GM20000 (cell line): ENCODE measurements around the gene DES.

ENCODE experiments used
- DNase-seq: peaks from one replicate; pipeline ENCODE4 v3.0.0; 2012; ENCODE audit warnings: low spot score
- TF ChIP-seq, protein P1 (sequence below): IDR thresholded peaks from 2 replicates; pipeline ENCODE4 v1.5.1; 2012; ENCODE audit warnings: mild to moderate bottlenecking, control low read depth; ENCODE audit errors: extremely low read depth, missing control alignments

DES gene

DNA sequence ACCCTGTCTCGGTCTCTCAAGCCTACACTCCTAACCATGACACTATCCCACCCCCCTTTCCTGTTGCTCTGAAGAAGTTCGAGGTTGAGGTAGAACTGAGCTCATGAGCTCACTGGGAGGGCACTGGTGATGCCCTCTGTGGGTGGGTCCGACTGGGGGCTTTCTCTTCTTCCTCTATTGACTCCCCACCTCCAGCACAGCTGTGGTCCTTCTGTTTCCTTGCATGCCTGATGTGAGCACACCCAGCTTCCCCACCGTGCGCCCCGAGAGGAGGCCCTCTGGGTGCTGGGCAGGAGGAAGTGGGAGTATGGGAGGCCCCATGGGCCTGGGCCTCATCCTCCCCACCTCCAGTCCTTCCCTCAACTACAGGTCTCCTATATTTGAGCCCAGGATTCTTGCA is 37.4 kb downstream of the DES start:
- TF ChIP-seq, protein P1, sequence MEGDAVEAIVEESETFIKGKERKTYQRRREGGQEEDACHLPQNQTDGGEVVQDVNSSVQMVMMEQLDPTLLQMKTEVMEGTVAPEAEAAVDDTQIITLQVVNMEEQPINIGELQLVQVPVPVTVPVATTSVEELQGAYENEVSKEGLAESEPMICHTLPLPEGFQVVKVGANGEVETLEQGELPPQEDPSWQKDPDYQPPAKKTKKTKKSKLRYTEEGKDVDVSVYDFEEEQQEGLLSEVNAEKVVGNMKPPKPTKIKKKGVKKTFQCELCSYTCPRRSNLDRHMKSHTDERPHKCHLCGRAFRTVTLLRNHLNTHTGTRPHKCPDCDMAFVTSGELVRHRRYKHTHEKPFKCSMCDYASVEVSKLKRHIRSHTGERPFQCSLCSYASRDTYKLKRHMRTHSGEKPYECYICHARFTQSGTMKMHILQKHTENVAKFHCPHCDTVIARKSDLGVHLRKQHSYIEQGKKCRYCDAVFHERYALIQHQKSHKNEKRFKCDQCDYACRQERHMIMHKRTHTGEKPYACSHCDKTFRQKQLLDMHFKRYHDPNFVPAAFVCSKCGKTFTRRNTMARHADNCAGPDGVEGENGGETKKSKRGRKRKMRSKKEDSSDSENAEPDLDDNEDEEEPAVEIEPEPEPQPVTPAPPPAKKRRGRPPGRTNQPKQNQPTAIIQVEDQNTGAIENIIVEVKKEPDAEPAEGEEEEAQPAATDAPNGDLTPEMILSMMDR, result no peak
- no peak for DNase-seq

DNA sequence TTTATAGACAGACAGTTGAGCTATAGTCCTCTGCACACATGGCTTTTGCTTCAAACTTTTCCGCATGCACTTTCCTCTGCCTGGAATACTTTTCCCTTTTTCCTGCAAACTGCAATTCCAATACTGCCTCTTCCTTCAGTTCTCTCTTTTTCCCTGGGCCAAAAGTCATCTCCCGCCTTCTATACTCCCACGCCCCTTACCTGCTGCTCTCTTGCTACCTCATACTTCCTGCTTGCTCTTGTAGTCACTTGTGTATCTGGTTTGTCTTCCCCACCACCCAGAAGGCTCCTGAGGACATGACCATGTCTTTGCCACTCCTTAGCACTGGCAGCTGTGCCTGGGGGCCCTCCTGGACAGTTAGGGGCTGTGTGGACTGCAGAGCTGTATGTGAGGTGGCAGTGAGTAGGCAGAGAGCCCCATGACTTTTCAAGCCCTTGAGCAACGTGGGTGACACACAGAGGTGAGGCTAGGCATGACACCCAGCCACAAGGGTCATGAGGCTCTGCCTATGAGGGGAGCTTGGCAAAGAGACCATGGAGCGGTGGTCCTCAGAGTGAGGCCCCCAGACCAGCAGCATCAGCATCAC is 39.7 kb downstream of the DES start:
- no peak for DNase-seq
- TF ChIP-seq, protein P1, result no peak

DNA sequence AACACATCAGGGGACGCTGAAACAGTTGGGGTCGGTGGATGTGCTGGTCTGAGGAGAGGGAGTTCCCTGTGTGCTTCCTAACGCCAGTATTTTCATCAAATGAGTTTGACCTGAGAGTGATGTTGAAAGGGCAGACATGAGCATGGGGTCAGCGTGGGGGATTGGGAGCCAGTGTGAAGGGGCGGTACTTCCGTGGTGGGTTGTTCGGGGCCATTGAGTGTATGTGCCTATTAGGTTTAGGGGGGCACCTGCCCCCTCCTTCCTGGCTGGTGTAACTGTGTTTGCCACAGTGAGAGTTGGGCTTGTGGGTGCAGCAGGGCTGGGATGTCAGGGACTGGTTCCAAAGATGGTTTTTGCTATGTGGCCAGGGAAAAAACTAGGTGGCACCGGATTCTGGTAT is 40.8 kb downstream of the DES start:
- TF ChIP-seq, protein P1, result no peak
- DNase-seq, result no peak

DNA sequence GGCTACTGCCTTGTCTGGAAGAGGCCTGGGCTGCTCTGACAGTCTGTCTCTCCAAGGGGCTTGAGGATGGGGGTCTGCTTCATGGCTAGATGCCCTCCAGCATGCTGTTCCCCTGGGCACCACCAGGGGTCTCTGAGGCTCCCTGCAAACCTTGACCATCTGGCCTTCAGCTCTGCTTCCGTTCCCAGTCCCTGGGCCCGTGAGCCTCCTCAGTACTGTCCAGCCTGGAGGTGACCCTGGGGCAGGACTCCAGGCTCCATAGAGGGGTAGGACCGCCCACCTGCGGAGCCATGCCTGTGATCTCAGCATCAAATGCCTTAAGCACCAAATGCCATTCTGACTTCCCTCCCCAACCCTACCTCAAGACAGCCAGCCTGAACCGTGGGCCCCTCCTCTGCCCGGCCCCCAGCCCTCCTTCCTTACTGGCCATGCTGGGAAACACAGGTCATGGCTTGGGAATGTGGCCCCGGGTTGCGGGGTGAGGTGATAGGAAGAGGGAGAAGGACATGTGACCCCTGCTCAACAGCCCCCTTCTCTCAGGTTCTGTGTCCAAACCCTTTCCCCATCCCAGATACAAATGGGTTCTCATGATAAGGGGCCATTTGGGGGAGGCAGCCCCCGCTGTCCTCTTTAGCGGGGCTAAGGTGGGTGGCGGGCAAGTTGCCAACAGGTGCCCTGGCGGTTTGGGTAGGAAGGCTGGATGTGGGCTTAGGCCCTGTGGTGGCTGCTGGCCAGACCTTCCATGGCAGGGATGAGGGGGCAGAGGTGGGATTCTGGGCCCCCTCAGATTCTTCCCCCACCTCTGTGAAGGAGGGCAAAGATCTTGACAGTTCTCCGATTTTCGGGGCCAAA is 41.5 kb downstream of the DES start:
- DNase-seq, result peak; percentile 88

DNA sequence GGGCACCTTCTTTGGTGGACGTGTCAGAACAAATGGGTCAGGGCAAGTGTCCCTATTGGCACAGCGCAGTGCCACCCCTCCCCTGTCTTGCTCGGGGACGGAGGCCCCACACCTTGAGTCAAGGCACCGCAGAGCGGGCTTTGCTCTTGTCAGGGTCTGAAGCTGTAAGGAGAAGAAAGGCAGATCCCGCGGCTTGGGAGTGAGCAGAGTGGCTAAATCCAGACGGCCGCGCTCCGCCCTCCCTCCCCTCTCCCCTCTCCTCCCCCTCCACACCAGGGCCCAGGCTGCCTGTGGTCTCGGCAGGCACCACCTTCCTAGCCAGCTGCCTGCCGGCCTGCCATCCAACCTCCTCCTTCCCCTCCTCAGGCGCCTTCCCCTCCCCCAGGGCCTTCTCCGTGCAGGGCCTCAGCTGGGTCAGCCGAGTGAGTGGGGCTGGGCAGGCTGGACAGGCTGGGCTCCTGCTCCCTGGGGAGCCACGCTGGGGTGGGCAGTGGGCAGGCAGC is 42.3 kb downstream of the DES start:
- TF ChIP-seq, protein P1, result no peak
- DNase-seq, result no peak

More for the DNA sequence above, 41.5 kb downstream of the DES start:
- TF ChIP-seq, protein P1, result peak; percentile 86

DNA sequence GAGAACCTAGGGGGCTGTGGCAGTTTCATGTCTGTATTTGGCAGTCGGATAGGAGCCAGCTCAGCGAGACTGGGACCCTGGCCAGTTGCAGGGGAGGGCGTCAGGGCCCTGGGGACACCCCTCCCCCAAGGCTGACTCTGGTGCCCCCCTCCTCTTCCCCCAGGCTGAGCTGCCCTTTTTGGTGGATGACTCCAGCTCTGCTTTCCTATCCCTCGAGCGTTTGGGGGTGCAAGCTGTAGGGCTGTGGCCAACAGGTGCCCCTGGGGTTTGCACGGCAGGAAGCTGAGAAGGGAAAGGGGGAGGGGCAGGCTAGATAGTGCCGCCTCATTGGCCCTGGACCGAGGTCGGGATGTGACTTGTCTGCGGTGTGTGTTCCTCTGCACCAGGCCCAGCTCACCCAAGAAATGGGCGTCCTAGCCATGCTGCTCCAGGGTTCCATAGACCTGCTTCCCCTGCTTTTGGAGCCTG is 42.9 kb downstream of the DES start:
- TF ChIP-seq, protein P1, result no peak
- no peak for DNase-seq

DNA sequence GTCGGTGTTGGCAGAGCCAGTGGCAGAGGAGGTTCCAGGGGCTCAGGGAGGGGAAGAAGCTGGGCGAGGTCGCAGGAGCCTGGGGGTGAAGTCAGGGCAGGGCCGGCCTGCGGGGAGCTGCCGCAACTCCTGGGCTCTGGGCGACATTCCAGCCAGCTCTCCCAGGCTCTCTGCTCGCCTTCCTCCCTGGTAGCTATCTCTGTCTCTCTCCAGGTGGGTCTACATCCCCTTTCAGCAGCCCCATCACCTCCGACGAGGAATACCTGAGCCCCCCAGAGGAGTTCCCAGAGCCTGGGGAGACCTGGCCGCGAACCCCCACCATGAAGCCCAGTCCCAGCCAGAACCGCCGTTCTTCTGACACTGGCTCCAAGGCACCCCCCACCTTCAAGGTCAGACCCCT is 43.5 kb downstream of the DES start:
- TF ChIP-seq, protein P1, result no peak
- no peak for DNase-seq
